Progenitor cell of endocrine pancreas (in vitro differentiated cells): Measurements from ENCODE around the gene USP48. TPM values are rescaled to one million over a fixed set of nuclear protein-coding genes. Genes with fewer than 3 reads are reported as not detected.
"Not testable (repeated sequence)": the region's sequence is repeated elsewhere in the genome, so short reads cannot be mapped to it uniquely, and the experiment has no call there.

ENCODE experiments used
- DNase-seq: peaks from one replicate; pipeline ENCODE4 v3.0.0; 2021; ENCODE audit warnings: low spot score; ENCODE audit not compliant: unreplicated experiment
- H3K27ac Mint-ChIP-seq: 2 replicates; pipeline ENCODE4 v1.8.0; 2021; ENCODE audit warnings: mild to moderate bottlenecking, moderate library complexity, mixed read lengths
- H3K27me3 Mint-ChIP-seq: 2 replicates; pipeline ENCODE4 v1.8.0; 2021; ENCODE audit warnings: mixed read lengths
- H3K36me3 Mint-ChIP-seq: 2 replicates; pipeline ENCODE4 v1.8.0; 2022; ENCODE audit warnings: mixed read lengths; ENCODE audit not compliant: insufficient read depth
- H3K4me1 Mint-ChIP-seq: 2 replicates; pipeline ENCODE4 v1.8.0; 2021; ENCODE audit warnings: low read depth, mixed read lengths
- H3K4me3 Mint-ChIP-seq: 2 replicates; pipeline ENCODE4 v1.8.0; 2021; ENCODE audit warnings: low read depth, mild to moderate bottlenecking, moderate library complexity, mixed read lengths
- H3K9me3 Mint-ChIP-seq: 2 replicates; pipeline ENCODE4 v1.8.0; 2021; ENCODE audit warnings: low read depth, mixed read lengths
- CTCF ChIP-seq: fragments of 200-600 bp; sonication (generic); IDR thresholded peaks from one replicate; pipeline ENCODE4 v1.5.0; 2021; ENCODE audit warnings: antibody characterized with exemption, mild to moderate bottlenecking; ENCODE audit not compliant: unreplicated experiment
- total RNA-seq: library from RNA; stranded (reverse); gene quantifications from 2 replicates; pipeline ENCODE4 v1.2.1, GENCODE V29; 2021

Gene USP48
- total RNA-seq, 1 donor from 2014 or later, result 77.3 TPM

- no peaks in the 10 kb centered on the region for H3K9me3 Mint-ChIP-seq
- no peak for DNase-seq
- peak overlapping the region; percentile 89 for H3K4me3 Mint-ChIP-seq
- peaks cover 1% of the 10 kb centered on the region for H3K36me3 Mint-ChIP-seq
- peaks cover 17% of the 10 kb centered on the region for H3K4me1 Mint-ChIP-seq
- H3K27ac Mint-ChIP-seq, result peak overlapping the region; percentile 97
- TF ChIP-seq CTCF, result no peak
- H3K27me3 Mint-ChIP-seq, result peaks cover 3% of the 10 kb centered on the region
Measured at GRCh38 chr1:21782349-21782867, 541 bp downstream of the USP48 start.

GRCh38 chr1:21781815-21782348 is 1.1 kb downstream of the USP48 start:
- DNase-seq, result no peak
- Mint-ChIP-seq H3K9me3 (no peaks in the 10 kb centered on the region), H3K4me3 (peak overlapping the region; percentile 89), H3K27me3 (peaks cover 3% of the 10 kb centered on the region), H3K36me3 (peaks cover 1% of the 10 kb centered on the region), H3K4me1 (peaks cover 17% of the 10 kb centered on the region), H3K27ac (peak overlapping the region; percentile 97)
- no peak for TF ChIP-seq CTCF

GRCh38 chr1:21779613-21780521 is 3.1 kb downstream of the USP48 start:
- no peak for TF ChIP-seq CTCF
- H3K27ac Mint-ChIP-seq, result no peak overlapping the region
- DNase-seq, result no peak
- no peaks in the 10 kb centered on the region for H3K9me3 Mint-ChIP-seq
- H3K36me3 Mint-ChIP-seq, result peaks cover 1% of the 10 kb centered on the region
- H3K27me3 Mint-ChIP-seq, result no peaks in the 10 kb centered on the region
- peak overlapping the region; percentile 52 for H3K4me3 Mint-ChIP-seq
- peaks cover 26% of the 10 kb centered on the region for H3K4me1 Mint-ChIP-seq

- Mint-ChIP-seq H3K27ac (peak overlapping the region; percentile 21), H3K9me3 (no peaks in the 10 kb centered on the region), H3K36me3 (peaks cover 1% of the 10 kb centered on the region), H3K4me1 (peaks cover 21% of the 10 kb centered on the region), H3K27me3 (no peaks in the 10 kb centered on the region), H3K4me3 (no peak overlapping the region)
- DNase-seq, result no peak
- TF ChIP-seq CTCF, result no peak
Measured at GRCh38 chr1:21778405-21778727, 4.6 kb downstream of the USP48 start.

GRCh38 chr1:21776925-21777324 is 6.0 kb downstream of the USP48 start:
- not testable (repeated sequence) for H3K4me3 Mint-ChIP-seq, H3K27ac Mint-ChIP-seq, H3K27me3 Mint-ChIP-seq, H3K36me3 Mint-ChIP-seq, H3K9me3 Mint-ChIP-seq, DNase-seq
- peaks cover 19% of the 10 kb centered on the region for H3K4me1 Mint-ChIP-seq
